Motor neuron (in vitro differentiated cells): ENCODE data around the gene PLEKHG1. TPM values are rescaled to one million over a fixed set of nuclear protein-coding genes. Genes with fewer than 3 reads are reported as not detected.
A peak's percentile ranks its signal among the peaks of the same experiment; 100 is the strongest.

Source experiments
- ATAC-seq, 8 experiments: fragments of 200-7000 bp; cut with Tn5 transposase; replicated peaks in 6 of 8; 2 replicates each; pipeline ENCODE4 v1.8.0; 2021; ENCODE audit warnings: mild to moderate bottlenecking in 8 of 8, moderate library complexity in 8 of 8
- H3K27ac ChIP-seq, 2 donors: fragments of 250-450 bp; sonication (Bioruptor Pico); 2 replicates each; pipeline ENCODE4 v1.9.0; 2021; ENCODE audit warnings: antibody characterized with exemption in 2 of 2, mild to moderate bottlenecking in 2 of 2, moderate library complexity in 1 of 2
- H3K4me1 ChIP-seq, 2 donors: fragments of 250-450 bp; sonication (Bioruptor Pico); replicated peaks in 1 of 2; 2 replicates each; pipeline ENCODE4 v1.6.1; 2021; ENCODE audit warnings: antibody characterized with exemption in 2 of 2, mild to moderate bottlenecking in 2 of 2, moderate library complexity in 1 of 2
- H3K4me3 ChIP-seq, 5 donors: fragments of 250-450 bp; sonication (Bioruptor Pico); 2 replicates each; pipeline ENCODE4 v1.9.0; 2021; ENCODE audit warnings: antibody characterized with exemption in 5 of 5, mild to moderate bottlenecking in 5 of 5, moderate library complexity in 4 of 5
- WGBS, 10 experiments: fragments of 450-650 bp; shearing (Covaris generic); methylation state at CpG; one replicate each; pipeline ENCODE4 v1.0.0; 2022; 5-methylcytosine and 5-hydroxymethylcytosine counted together
- in situ Hi-C, 9 experiments: fragments of 400-800 bp; cut with MboI; loops; one replicate each; pipeline ENCODE4 v1.15.0; 2021; ENCODE audit warnings: low sequenced_read_pairs in 9 of 9, low pct_unique_long_range_greater_than_20kb in 2 of 9; ENCODE audit not compliant: unreplicated experiment in 9 of 9
- total RNA-seq, 8 experiments: library from RNA; unstranded; fragments of 300-600 nt; gene quantifications; 2 replicates each; pipeline versions ENCODE4 v1.2.3 to v1.2.4, GENCODE V29; 2022

PLEKHG1 gene
- total RNA-seq, 8 experiments from 2014 or later, result 7.8 to 48.8 (median 11.3) TPM

GRCh38 chr6:150624191-150624590 is 24.5 kb downstream of the PLEKHG1 start:
- WGBS, 10 experiments, result 26 to 100% (median 100%) methylated on average over 1 to 5 of the region's 5 CpGs
- in situ Hi-C loops, result loop anchor here in 2 of 9 experiments (25.0 kb wide), 2 partner anchors 187 to 188 kb away; no protein-coding TSS in a partner anchor
- Histone ChIP-seq H3K27ac (no peak overlapping the region), H3K4me3 (no peak overlapping the region), H3K4me1 (peaks cover 15 to 17% of the 10 kb centered on the region in 2 donors)
- no peak for ATAC-seq

- in situ Hi-C loops, result no loop called here
- peaks cover 15 to 17% of the 10 kb centered on the region in 2 donors for H3K4me1 ChIP-seq
- 90 to 100% (median 100%) methylated on average over 1 to 4 of the region's 4 CpGs; no CpG with 5 or more reads in 2 of the 10 experiments for WGBS, 10 experiments
Observed at GRCh38 chr6:150625927-150626326, 26.2 kb downstream of the PLEKHG1 start.

GRCh38 chr6:150627154-150627553 is 27.5 kb downstream of the PLEKHG1 start:
- ATAC-seq, result no peak
- no peak overlapping the region for H3K27ac ChIP-seq
- peaks cover 15 to 17% of the 10 kb centered on the region in 2 donors for H3K4me1 ChIP-seq
- in situ Hi-C loops, result no loop called here
- no peak overlapping the region for H3K4me3 ChIP-seq

More at GRCh38 chr6:150625927-150626326, 26.2 kb downstream of the PLEKHG1 start:
- no peak for ATAC-seq
- Histone ChIP-seq H3K4me3 (no peak overlapping the region), H3K27ac (no peak overlapping the region)

GRCh38 chr6:150627585-150628025 is 27.9 kb downstream of the PLEKHG1 start:
- in situ Hi-C loops, result no loop called here
- ATAC-seq, result peak in 4 of 8 experiments; percentile 10 to 87 (median 59)
- no peak overlapping the region for H3K4me3 ChIP-seq
- no peak overlapping the region for H3K27ac ChIP-seq
- H3K4me1 ChIP-seq, result peaks cover 14 to 15% of the 10 kb centered on the region in 2 donors
- WGBS, 10 experiments, result 8 to 89% (median 39%) methylated on average over 2 to 5 of the region's 5 CpGs

- no peak overlapping the region for H3K27ac ChIP-seq
- peaks cover 7 to 17% of the 10 kb centered on the region in 2 donors for H3K4me1 ChIP-seq
- in situ Hi-C loops, result no loop called here
- H3K4me3 ChIP-seq, result no peak overlapping the region
- ATAC-seq, result peak in 1 of 8 experiments; percentile 42
- WGBS, 10 experiments, result 43 to 85% (median 74%) methylated on average over 1 to 6 of the region's 6 CpGs; no CpG with 5 or more reads in 2 of the 10 experiments
Observed at GRCh38 chr6:150628908-150629307, 29.2 kb downstream of the PLEKHG1 start.

- 68 to 100% (median 92%) methylated on average over 1 to 5 of the region's 12 CpGs; no CpG with 5 or more reads in 3 of the 10 experiments for WGBS, 10 experiments
- no peak for ATAC-seq
- no peak overlapping the region for H3K27ac ChIP-seq
- no peak overlapping the region for H3K4me3 ChIP-seq
- in situ Hi-C loops, result no loop called here
- H3K4me1 ChIP-seq, result peaks cover 18 to 20% of the 10 kb centered on the region in 2 donors
Observed at GRCh38 chr6:150631283-150631983, 31.7 kb downstream of the PLEKHG1 start.

GRCh38 chr6:150631984-150632642 is 32.4 kb downstream of the PLEKHG1 start:
- ATAC-seq, result no peak
- peaks cover 18 to 24% of the 10 kb centered on the region in 2 donors for H3K4me1 ChIP-seq
- H3K27ac ChIP-seq, result no peak overlapping the region
- H3K4me3 ChIP-seq, result no peak overlapping the region
- in situ Hi-C loops, result no loop called here
- WGBS, 10 experiments, result 40 to 100% (median 85%) methylated on average over 2 to 7 of the region's 9 CpGs

GRCh38 chr6:150632785-150633485 is 33.2 kb downstream of the PLEKHG1 start:
- peak in 2 of 8 experiments; percentile 7 to 12 for ATAC-seq
- no peak overlapping the region for H3K4me3 ChIP-seq
- peaks cover 24 to 31% of the 10 kb centered on the region in 2 donors for H3K4me1 ChIP-seq
- H3K27ac ChIP-seq, result no peak overlapping the region
- WGBS, 10 experiments, result 59 to 100% (median 79%) methylated on average over 2 to 9 of the region's 13 CpGs
- in situ Hi-C loops, result no loop called here

GRCh38 chr6:150633486-150633834 is 33.8 kb downstream of the PLEKHG1 start:
- H3K27ac ChIP-seq, result no peak overlapping the region
- peaks cover 25 to 31% of the 10 kb centered on the region in 2 donors for H3K4me1 ChIP-seq
- H3K4me3 ChIP-seq, result no peak overlapping the region
- peak in 4 of 8 experiments; percentile 11 to 29 (median 18) for ATAC-seq
- WGBS, 10 experiments, result 67 to 93% (median 90%) methylated on average over 1 to 2 of the region's 4 CpGs; no CpG with 5 or more reads in 5 of the 10 experiments
- in situ Hi-C loops, result no loop called here

- Histone ChIP-seq H3K4me1 (peaks cover 28% of the 10 kb centered on the region in 2 donors), H3K27ac (no peak overlapping the region), H3K4me3 (no peak overlapping the region)
- 22 to 100% (median 70%) methylated on average over 1 to 4 of the region's 4 CpGs for WGBS, 10 experiments
- ATAC-seq, result no peak
- in situ Hi-C loops, result no loop called here
Observed at GRCh38 chr6:150634176-150634963, 34.7 kb downstream of the PLEKHG1 start.

- in situ Hi-C loops, result no loop called here
- WGBS, 10 experiments, result 20 to 83% (median 50%) methylated on average over 1 of the region's 1 CpG; no CpG with 5 or more reads in 3 of the 10 experiments
Observed at GRCh38 chr6:150634964-150635292, 35.2 kb downstream of the PLEKHG1 start.

GRCh38 chr6:150635906-150636514 is 36.3 kb downstream of the PLEKHG1 start:
- 49 to 86% (median 70%) methylated on average over 1 to 3 of the region's 3 CpGs; no CpG with 5 or more reads in 2 of the 10 experiments for WGBS, 10 experiments
- in situ Hi-C loops, result no loop called here
- ATAC-seq, result no peak

More at GRCh38 chr6:150634964-150635292, 35.2 kb downstream of the PLEKHG1 start:
- H3K4me1 ChIP-seq, result peaks cover 28% of the 10 kb centered on the region in 2 donors
- no peak overlapping the region for H3K27ac ChIP-seq
- no peak for ATAC-seq
- no peak overlapping the region for H3K4me3 ChIP-seq

More at GRCh38 chr6:150635906-150636514, 36.3 kb downstream of the PLEKHG1 start:
- peaks cover 28% of the 10 kb centered on the region in 2 donors for H3K4me1 ChIP-seq
- H3K27ac ChIP-seq, result no peak overlapping the region
- no peak overlapping the region for H3K4me3 ChIP-seq
